Activated CD4-positive, alpha-beta T cell treated with anti-CD3 and anti-CD28 coated beads, Interleukin-2, amount 50 U/mL, for 1 hour (primary cell): Measurements from ENCODE around the gene LNPEP.

Experiments used
- DNase-seq: peaks from one replicate; pipeline ENCODE4 v3.0.0-alpha.2; 2020

LNPEP gene

DNA sequence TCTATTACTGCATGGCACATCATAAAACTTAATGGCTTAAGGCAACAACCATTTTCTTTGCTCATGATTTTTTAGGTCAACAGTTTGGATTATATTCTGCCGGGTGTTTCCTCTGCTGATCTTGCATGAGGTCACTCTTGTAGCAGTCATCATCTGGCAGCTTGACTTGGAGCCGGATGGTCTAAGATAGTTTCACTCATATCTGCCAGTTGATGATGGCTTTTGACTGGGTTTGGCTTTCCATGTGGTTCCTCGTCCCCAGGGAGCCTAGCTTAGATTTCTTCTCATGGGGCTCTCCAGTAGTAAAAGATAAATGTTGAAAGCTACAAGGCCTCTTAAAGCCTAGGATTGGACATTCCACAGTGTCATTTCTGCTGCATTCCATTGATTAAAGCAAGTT, 27.4 kb downstream of the LNPEP start:
- peak; percentile 7 for DNase-seq

DNA sequence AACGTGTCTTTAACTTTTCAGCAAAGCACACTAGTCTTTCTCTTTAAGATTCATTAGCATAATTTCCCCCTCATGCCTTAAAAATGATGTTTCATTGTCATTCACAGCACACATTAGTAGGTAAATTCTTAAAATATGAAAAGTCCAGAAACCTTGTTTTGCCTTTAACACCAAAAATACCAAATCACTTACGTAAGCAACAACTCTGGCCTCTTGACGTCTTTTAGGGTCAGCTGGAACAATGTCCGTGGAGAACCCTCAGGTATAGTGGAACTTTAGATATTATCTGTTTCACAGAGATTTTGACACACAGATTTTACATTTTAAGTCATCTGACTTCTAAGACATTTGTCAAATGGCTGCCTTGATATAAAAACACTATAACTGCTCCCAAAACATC, 30.9 kb downstream of the LNPEP start:
- DNase-seq, result no peak

DNA sequence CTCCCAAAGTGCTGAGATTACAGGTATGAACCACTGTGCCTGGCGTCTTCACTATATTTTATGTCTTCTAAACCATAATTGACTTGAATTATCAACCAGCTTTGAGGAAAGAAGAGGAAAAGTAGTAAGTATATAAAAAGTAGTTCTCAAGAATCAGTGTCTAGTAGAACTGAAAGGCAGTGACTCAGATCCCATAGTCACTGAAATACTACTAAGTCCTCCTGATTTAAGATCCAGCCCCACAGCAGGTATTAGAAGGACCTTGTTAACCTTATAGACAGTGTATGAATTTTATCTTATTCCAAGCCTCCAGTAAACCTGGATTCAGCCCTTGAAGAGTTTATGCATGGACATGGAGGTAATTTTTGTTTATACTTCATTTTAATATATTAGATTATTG, 31.5 kb downstream of the LNPEP start:
- no peak for DNase-seq

DNA sequence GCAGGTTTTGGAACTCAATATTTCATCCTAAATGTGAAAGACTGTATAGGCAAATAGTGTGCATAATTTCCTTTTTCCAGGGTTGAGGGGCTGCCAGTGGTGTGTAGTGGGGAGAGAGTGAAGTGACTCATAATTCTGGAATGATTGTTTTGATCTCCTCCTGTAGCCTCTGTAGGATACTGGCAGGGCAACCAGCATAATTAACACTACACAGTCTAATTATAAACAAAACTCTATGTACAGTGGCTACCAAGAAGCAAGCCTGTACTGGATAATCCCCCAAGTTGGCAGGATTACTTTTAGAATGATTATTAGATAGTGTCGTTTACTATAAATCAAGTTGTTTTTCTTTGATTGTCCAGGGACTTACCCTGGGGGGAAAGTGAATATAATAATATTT, 32.2 kb downstream of the LNPEP start:
- no peak for DNase-seq

DNA sequence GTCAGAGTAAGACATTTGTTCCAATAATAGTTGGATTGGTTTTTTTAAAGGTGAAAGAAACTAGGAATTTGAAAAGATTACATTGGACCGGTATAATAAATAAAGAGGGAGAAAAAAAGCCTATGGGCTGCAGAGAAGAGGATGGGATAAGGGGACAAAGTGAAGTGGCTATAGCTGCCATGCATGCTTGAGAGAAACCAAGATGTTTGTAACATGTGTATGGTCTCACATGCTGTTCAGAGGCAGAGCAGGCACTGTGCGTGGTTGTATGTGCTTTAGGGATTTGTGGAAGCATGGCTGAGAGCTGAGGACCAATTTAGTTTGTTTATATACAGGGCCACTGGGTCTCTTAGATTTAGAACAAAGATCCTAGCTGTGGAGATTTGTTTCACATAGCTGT, 32.7 kb downstream of the LNPEP start:
- DNase-seq, result no peak

DNA sequence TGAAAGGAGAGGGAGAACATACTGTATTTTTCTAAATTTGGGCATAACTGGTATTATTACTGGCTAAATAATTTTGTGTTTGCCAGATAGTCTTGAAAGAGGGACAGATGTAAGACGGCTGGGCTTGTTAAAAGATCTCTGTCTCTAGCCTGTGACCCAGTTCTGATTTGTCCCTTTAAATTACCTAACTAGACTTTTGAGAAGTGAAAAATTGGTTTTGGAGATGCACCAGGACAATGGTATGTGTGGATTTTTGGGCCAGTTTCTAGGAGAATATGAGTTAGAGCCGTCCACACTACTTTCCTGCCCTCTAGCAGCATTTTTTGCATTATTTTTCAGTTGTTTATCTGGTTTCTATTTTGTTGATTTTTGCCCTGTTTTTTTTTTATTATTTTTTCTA, 33.5 kb downstream of the LNPEP start:
- DNase-seq, result no peak

DNA sequence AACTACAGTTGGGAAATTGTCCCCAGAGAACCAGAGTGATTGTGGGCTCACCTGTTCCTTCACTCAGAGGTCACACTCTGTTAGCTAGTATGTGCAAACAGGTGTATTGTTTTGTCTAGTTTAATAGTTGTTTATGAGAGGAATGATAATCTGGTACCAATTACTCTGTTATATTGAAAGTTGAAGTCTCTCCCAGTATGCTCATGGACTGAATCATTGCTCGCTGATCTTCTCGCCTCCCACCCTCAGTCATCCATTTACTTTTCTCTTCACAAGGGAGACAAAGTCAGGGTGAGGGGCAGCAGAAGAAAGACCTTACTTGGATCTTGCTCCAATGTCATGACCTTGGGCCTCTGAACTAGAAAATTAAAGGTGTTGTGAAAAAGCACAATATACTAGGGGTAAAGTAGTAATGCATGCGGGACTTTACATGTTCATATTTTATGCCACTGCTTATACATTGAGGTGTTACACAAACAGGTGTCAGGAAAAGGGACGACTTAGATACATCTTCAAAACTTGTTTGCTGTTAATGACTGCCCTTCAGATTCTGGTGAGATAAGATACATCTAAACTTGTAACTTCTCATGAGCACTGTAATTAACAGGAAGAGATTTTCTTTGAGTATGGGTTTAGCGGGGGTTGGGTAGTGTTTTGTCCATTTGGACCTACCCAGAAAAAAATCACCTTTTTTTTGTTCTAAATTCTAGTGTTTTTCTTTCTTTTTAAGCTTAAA, 36.9 kb downstream of the LNPEP start:
- no peak for DNase-seq

DNA sequence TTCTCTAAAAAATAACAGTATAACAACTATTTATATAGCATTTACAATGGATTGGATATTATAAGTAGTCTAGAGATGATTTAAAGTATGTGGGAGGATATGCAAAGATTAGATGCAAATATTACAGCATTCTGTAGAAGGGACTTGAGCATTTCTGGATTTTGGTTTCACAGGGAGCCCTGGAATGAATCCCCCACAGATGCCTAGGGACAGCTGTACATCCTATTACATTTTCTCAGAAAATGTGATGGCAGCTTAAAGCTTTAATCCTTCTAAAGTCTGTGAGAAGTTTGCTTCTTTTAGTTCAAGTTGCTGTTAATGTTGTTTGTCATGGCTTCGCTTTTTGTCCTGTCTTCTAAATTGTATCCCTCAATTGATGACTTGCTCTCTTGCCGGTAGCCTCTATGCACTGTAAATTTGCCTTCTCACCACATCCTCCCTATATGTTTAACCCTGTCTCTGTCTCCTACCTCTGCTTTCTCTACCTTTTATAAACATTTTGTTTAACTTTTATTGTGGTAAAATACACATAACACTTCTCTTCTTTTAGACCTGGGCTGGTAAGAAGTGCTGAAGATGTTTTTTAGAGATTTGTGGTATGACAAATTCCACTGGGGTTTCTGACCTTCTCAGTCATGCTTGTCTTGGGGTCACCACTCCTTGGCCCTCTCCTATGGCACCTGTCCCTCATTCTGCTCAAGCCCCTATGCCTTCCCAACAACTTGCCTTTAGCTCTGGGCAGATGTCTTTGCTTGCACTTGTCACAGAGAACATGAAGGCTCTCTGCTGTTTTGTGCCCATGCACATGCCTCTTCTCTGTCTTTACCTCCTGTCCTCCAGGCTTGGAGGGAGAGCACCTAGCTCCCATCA, 37.9 kb downstream of the LNPEP start:
- DNase-seq, result no peak

DNA sequence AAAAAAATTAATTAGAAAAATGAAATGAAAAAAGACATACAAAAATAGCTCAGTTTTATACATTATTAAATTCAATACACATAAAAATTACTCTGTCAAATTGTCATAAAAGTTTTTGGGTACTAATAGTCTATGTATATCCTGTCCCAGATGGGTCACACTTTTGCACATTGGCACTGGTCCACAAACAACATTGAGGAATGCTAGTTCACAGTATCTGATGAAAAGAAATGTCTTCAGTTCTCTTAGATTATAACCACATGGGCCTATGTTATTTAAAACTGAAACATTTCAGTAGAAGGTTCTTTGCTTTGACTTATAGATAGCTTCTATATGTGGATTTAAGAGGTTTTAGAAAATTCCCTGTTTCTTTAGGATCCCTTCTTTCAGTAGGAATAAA, 39.8 kb downstream of the LNPEP start:
- no peak for DNase-seq

DNA sequence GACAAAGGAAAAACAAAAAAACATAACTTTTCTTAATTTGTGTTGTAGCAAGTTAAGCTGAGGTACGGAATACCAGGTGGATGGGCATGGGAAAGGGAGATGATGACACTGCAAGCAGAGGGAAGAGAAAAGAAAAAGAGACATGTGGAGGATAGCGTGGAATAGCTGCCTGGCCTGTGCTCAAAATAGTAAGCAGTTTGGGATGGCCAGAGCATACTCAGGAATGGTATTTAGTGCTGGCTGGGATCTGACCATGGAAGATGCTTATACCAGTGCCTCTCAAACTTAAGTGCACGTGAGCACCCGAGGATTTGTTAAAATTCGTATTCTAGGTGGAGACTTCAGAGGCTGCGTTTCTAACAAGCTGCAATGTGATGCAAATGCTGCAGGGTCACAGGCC, 41.3 kb downstream of the LNPEP start:
- DNase-seq, result no peak

DNA sequence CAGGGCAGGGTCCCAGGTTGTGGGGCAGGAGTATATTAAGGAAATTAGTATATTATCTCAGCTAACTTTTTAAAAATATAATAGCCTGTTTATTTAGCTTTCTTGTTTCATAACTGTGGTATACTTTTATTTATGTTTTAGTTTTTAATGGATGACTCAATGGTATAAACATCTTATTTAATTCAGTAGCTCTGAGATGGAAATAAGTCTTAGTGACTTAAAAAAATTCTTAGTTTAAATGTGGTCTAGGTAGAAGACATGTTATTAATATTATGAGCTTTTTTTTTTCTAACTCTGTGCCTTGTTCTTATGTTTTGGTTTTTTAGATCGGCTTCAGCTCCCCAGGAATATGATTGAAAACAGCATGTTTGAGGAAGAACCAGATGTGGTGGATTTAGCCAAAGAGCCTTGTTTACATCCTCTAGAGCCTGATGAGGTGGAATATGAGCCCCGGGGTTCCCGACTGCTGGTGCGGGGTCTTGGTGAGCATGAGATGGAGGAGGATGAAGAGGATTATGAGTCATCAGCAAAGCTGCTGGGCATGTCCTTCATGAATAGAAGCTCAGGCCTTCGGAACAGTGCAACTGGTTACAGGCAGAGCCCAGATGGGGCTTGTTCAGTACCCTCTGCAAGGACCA, 43.1 kb downstream of the LNPEP start:
- no peak for DNase-seq

DNA sequence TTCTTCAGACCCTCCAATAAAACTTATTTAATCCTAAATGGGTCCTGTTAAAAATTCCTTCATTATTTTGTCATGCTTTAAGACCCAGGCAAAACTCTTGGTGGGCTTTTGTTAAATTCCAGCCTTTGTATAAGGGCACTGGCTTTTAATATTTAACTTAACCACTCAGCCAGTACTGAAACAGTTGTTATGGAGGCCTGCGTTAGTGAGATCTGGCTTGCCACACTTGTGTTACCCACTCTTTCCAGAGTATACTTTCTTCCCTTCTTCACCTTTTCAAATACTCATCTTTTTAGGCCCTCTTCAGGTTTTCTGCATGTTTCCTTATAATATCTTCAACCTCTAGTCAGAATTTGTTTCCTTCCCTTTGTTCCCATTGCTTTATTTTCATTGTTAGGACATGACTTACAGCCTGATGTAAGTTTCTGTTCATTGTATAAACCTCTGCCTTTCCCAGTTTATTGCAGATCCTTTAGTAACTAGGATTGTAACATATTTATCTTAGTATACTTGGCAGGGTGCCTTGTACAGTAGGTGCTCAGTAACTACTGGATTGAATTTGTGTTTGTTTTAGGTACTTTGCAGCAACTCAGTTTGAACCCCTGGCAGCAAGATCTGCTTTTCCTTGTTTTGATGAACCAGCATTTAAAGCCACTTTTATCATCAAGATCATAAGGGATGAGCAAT, 48.8 kb downstream of the LNPEP start:
- no peak for DNase-seq

DNA sequence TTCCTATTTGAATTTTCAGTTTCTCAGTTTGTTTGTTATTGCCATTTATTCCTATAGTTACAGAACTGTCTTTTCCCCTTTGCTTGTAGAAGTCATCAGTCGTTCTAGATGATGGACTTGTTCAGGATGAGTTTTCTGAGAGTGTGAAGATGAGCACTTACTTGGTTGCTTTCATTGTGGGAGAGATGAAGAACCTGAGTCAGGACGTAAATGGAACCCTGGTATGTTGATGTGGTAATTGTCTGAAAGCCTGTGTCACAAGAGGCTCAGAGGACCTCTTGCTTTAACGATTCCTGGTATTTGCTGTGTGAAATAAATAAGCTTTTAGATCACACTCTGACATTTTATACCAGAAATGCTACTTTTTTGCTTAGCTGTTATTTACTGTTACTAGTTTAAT, 50.6 kb downstream of the LNPEP start:
- no peak for DNase-seq

DNA sequence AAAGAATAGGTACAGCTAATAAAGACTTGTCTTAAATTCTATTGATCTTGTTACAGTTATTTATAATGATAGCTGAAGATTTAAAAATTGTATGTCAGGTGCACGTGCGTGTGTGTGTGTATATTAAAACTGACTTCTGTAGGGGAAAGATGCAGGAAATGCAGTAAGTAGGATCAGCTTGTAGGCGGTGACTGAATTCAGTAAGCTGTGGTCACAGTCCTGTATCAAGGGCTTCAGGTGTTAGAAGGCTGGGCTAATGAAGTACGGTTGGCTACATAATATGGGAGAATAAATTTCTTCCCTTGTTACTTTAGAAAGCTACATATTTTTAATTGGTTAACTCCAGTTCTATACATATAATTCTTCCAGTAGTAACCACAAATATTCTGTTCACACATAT, 54.2 kb downstream of the LNPEP start:
- DNase-seq, result no peak

DNA sequence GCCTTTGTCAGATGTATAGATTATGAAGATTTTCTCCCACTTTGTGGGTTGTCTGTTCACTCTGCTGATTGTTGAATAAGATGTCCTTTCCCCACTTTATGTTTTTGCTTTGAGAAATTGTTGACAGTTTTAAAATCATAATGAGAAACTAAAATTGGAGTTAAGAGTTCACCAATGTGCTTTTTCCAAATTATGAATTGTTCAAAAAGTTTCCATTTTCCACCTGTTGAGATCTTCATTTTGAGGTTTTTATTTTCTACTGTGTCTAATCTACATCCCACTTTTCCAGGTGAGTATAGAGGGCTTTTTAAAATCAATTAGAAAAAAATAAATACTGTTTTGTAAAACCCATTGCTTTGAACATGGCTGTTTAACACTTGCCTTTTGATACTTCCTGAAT, 55.8 kb downstream of the LNPEP start:
- DNase-seq, result no peak

DNA sequence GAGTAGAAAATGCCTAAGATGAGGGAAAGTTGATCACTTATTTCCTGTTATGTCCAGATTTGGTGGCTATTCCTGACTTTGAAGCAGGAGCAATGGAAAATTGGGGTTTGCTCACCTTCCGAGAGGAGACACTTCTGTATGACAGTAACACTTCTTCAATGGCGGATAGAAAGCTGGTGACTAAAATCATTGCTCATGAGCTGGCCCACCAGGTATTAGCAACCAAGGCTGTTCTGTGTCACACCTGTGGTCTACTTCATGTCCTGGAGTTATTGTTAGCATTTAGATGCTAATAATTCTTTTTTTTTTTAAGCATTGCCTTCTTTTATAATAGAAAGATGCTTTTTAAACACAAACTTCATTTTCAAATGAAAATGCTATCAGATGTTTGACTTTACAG, 57.9 kb downstream of the LNPEP start:
- DNase-seq, result no peak

DNA sequence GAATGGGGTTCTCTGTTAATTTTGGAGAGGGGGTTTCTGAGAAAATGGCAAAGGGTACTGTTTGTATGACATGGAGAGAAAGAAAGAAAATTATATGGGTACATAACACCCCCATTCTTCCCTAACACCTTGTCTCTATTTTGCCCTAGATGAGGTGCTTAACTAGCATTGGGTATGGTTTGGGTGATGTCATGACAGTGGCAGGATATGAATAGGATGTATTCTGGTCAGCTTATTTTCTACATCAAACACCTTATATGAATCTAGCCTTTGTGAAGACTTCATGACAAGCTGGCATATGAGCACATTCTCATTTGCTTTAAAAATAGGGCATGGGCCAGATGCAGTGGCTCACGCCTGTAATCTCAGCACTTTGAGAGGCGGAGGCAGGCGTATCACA, 58.6 kb downstream of the LNPEP start:
- DNase-seq, result no peak

DNA sequence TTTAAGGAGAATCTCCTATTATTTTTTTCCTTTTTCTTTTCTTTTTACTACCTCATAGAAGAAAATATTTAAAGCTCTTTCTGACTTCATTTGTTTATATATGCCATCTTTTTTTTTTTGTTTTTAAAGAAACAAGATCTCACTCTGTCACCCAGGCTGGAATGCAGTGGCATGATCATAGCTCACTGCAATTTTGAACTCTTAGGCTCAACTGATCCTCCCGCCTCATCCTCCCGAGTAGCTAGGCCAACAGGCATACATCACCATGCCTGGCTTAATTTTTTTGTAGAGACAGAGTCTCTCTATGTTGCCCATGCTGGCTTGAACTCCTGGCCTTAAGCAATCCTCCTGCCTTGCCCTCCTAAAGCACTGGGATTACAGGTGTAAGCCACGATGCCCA, 59.5 kb downstream of the LNPEP start:
- no peak for DNase-seq

DNA sequence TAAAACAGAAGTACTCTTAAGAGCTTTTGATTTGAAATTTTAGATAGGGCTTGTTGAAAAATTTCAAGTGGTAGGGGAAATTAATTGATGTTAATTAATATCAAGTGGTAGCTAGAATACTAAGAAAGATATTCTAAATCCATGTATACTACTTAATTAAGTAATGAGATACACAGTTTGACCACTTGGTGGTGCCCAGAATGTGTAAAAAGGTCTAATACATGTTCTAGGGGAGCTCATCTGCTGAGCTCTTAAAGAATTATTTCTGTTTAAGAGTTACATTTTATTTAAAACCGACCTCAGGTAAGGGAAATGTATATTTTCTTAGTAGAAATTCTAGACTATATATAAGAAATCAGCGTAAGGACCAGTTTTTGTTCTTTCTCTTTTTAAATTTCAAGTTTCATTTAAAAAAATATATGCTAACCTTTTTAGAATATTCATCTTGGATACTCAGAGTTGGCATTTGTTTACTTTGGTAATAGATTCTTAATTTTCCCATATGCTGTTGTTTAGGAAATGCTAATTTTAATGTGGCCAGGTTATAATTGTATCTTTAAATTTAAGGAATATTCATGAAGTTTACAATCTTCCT, 61.5 kb downstream of the LNPEP start:
- no peak for DNase-seq

DNA sequence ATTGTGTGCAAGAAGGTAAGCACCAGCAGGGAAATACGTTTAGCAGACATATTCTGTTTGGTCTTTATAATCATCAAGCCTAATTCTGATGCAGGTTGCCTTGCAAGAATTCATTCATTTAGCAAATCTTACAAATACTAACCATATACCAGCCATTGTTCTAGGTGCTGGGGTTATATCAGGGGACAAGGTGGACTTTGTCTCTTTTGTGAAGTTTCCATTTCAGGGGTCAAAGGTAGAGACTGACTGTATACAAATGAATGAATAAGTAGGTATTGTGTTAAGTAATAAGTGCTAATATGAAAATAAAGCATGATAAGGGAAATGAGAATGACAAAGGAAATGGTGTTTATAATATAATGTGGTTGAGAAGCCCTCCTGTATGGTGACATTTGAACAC, 64.0 kb downstream of the LNPEP start:
- no peak for DNase-seq

DNA sequence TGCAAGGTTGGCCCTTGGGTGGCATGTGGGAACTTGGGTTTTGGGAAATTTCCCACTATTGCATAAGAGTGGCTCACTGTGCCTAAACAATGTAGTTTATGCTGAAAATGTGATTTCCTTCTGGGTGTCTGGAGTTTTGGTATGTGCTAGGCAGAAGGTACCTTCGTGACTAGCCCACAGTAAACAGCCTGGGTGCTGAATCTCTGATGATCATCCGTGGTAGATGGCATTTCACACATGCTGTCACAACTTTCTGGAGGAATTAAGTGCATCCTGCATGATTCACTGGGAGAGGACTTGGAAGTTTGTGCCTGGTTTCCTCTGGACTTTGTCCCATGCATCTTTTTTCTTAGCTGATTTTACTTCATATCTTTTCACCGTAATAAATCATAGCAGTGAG, 64.5 kb downstream of the LNPEP start:
- no peak for DNase-seq

DNA sequence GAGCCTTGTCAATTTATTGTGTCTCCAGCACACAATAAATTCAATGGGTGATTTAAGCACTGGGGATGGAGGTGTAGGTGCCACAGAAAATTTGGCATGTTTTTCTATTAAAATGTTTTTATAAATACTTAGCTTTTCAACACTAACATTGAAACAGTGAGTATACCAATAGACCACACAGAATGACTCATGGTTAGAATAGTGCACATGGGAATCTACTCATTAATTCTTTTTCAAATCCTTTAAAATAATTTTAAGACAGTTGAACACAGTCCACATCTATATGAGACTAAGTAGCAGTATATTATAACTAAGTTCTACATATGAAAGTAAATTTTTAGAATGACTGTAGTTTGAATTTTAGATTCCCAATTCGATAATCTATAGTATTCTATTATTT, 67.1 kb downstream of the LNPEP start:
- no peak for DNase-seq

DNA sequence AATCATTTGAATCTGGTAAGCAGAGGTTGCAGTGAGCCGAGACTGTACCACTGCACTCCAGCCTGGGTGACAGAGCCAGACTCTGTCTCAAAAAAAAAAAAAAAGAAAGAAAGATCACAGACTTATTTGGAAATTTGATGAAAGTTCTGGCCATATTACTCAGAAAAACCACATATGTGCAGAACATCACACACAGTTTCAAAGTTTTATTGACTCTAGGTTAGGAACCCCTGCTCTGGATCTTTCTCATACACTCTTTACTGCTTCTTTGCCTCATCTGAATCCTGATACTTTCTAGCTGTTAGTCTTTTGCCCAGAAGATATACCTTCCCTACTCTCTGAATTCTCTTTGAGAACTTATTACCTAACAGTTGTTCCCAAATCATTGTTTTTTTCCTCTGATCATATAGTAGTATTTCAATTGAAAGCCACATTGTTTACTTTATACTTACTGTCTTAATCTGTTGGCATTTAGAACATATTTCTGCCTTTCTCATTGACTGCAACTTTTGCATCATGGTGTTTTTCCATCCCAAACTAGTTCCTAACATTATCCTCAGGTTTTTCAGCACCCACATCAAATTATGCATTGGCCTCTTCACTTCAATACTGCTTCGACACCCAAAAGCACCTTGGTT, 68.7 kb downstream of the LNPEP start:
- DNase-seq, result no peak
